ENCODE measurements around the gene TBC1D10A.

Gene TBC1D10A

DNA sequence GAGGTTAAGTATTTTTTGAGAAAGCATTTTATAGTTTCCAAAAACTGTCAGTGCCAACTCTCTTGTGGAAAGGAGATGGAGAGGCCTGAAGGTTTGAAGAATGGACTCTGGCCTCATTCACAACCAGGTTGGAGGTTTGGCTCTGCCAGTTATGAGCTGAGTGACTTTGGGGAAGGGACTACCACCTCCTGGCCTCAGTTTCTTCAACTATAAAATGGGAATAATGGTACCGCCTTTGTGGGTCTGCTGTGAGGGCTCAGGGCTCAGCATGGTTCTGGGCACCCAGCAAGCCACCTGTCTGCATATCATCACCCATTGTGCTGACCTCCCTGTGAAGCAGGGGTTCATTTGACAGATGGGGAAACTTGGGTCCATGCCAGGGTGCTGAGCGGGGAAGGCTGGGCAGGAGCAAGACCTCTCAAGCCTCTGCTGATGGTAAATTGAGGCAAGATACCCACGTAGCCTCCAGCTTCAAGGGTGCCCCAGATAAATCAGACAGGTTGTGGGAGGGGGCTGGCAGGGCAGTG lies 76.6 kb downstream of the TBC1D10A start:
- peaks cover 41% of the 10 kb centered on the region for H3K4me1 ChIP-seq (ENCODE audit: insufficient read depth, low read length, poor library complexity, severe bottlenecking)
- no peak for TF ChIP-seq EZH2phosphoT487 (IDR thresholded peaks at IDR 0.05; ENCODE audit: borderline replicate concordance)
- TF ChIP-seq CTCF (conservative IDR thresholded peaks at IDR 0.05; ENCODE audit: low read length), result no peak
- no peaks in the 10 kb centered on the region for H3K79me2 ChIP-seq (ENCODE audit: insufficient read depth, low read length)
- H2AFZ ChIP-seq (ENCODE audit: low read length), result no peak overlapping the region
- H3K27me3 ChIP-seq (ENCODE audit: insufficient read depth, low read length, poor library complexity, severe bottlenecking), result no peaks in the 10 kb centered on the region
- H3K9me3 ChIP-seq (ENCODE audit: insufficient read depth, low read depth, low read length), result no peaks in the 10 kb centered on the region
- no peaks in the 10 kb centered on the region for H3K9me2 ChIP-seq (replicated peaks; ENCODE audit: low read depth, low read length)
- H3K36me3 ChIP-seq (ENCODE audit: insufficient read depth, low read length), result no peaks in the 10 kb centered on the region
- H4K20me1 ChIP-seq (ENCODE audit: insufficient read depth, low read length, poor library complexity, severe bottlenecking), result no peaks in the 10 kb centered on the region
- H3K4me3 ChIP-seq (ENCODE audit: low read length, poor library complexity, severe bottlenecking), result no peak overlapping the region
- H3F3A ChIP-seq (ENCODE audit: low read depth), result no peaks in the 10 kb centered on the region
- H3K9ac ChIP-seq (ENCODE audit: low read depth, low read length, poor library complexity, severe bottlenecking), result no peak overlapping the region
- no peak overlapping the region for H3K4me2 ChIP-seq (ENCODE audit: low read depth, low read length, poor library complexity, severe bottlenecking)

- H3K4me2 ChIP-seq (ENCODE audit: low read depth, low read length, poor library complexity, severe bottlenecking), result no peak overlapping the region
- H3K79me2 ChIP-seq (ENCODE audit: insufficient read depth, low read length), result no peaks in the 10 kb centered on the region
- H3K9me2 ChIP-seq (replicated peaks; ENCODE audit: low read depth, low read length), result no peaks in the 10 kb centered on the region
- H3F3A ChIP-seq (ENCODE audit: low read depth), result no peaks in the 10 kb centered on the region
- H3K36me3 ChIP-seq (ENCODE audit: insufficient read depth, low read length), result no peaks in the 10 kb centered on the region
- no peaks in the 10 kb centered on the region for H3K27me3 ChIP-seq (ENCODE audit: insufficient read depth, low read length, poor library complexity, severe bottlenecking)
- no peak for TF ChIP-seq EZH2phosphoT487 (IDR thresholded peaks at IDR 0.05; ENCODE audit: borderline replicate concordance)
- no peak for TF ChIP-seq CTCF (conservative IDR thresholded peaks at IDR 0.05; ENCODE audit: low read length)
- H3K4me1 ChIP-seq (ENCODE audit: insufficient read depth, low read length, poor library complexity, severe bottlenecking), result peaks cover 40% of the 10 kb centered on the region
- no peaks in the 10 kb centered on the region for H4K20me1 ChIP-seq (ENCODE audit: insufficient read depth, low read length, poor library complexity, severe bottlenecking)
- no peak overlapping the region for H3K9ac ChIP-seq (ENCODE audit: low read depth, low read length, poor library complexity, severe bottlenecking)
- no peak overlapping the region for H3K4me3 ChIP-seq (ENCODE audit: low read length, poor library complexity, severe bottlenecking)
- no peaks in the 10 kb centered on the region for H3K9me3 ChIP-seq (ENCODE audit: insufficient read depth, low read depth, low read length)
- no peak overlapping the region for H2AFZ ChIP-seq (ENCODE audit: low read length)
Observed at GRCh38 chr22:30249049-30250038, 77.4 kb downstream of the TBC1D10A start.

- Histone ChIP-seq H3K27me3 (ENCODE audit: insufficient read depth, low read length, poor library complexity, severe bottlenecking) (no peaks in the 10 kb centered on the region), H3K36me3 (ENCODE audit: insufficient read depth, low read length) (no peaks in the 10 kb centered on the region), H3K9ac (ENCODE audit: low read depth, low read length, poor library complexity, severe bottlenecking) (no peak overlapping the region), H3K4me1 (ENCODE audit: insufficient read depth, low read length, poor library complexity, severe bottlenecking) (peaks cover 32% of the 10 kb centered on the region), H3K9me3 (ENCODE audit: insufficient read depth, low read depth, low read length) (no peaks in the 10 kb centered on the region), H3K79me2 (ENCODE audit: insufficient read depth, low read length) (no peaks in the 10 kb centered on the region), H2AFZ (ENCODE audit: low read length) (no peak overlapping the region), H3K9me2 (replicated peaks; ENCODE audit: low read depth, low read length) (no peaks in the 10 kb centered on the region), H3K4me3 (ENCODE audit: low read length, poor library complexity, severe bottlenecking) (no peak overlapping the region), H3F3A (ENCODE audit: low read depth) (no peaks in the 10 kb centered on the region), H3K4me2 (ENCODE audit: low read depth, low read length, poor library complexity, severe bottlenecking) (no peak overlapping the region), H4K20me1 (ENCODE audit: insufficient read depth, low read length, poor library complexity, severe bottlenecking) (no peaks in the 10 kb centered on the region)
- TF ChIP-seq CTCF (conservative IDR thresholded peaks at IDR 0.05; ENCODE audit: low read length) (no peak), EZH2phosphoT487 (IDR thresholded peaks at IDR 0.05; ENCODE audit: borderline replicate concordance) (no peak)
Observed at GRCh38 chr22:30248484-30248883, 78.3 kb downstream of the TBC1D10A start.
